DMS53 treated with DMSO at 0.1 percent for 48 hours (cell line): Measurements from ENCODE around the gene GALNT12.

Experiments
- DNase-seq: peaks from one replicate; lab custom pipeline; 2025; ENCODE audit not compliant: unreplicated experiment; lab: John Stamatoyannopoulos, UW

The GALNT12 gene, protein sequence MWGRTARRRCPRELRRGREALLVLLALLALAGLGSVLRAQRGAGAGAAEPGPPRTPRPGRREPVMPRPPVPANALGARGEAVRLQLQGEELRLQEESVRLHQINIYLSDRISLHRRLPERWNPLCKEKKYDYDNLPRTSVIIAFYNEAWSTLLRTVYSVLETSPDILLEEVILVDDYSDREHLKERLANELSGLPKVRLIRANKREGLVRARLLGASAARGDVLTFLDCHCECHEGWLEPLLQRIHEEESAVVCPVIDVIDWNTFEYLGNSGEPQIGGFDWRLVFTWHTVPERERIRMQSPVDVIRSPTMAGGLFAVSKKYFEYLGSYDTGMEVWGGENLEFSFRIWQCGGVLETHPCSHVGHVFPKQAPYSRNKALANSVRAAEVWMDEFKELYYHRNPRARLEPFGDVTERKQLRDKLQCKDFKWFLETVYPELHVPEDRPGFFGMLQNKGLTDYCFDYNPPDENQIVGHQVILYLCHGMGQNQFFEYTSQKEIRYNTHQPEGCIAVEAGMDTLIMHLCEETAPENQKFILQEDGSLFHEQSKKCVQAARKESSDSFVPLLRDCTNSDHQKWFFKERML

DNA sequence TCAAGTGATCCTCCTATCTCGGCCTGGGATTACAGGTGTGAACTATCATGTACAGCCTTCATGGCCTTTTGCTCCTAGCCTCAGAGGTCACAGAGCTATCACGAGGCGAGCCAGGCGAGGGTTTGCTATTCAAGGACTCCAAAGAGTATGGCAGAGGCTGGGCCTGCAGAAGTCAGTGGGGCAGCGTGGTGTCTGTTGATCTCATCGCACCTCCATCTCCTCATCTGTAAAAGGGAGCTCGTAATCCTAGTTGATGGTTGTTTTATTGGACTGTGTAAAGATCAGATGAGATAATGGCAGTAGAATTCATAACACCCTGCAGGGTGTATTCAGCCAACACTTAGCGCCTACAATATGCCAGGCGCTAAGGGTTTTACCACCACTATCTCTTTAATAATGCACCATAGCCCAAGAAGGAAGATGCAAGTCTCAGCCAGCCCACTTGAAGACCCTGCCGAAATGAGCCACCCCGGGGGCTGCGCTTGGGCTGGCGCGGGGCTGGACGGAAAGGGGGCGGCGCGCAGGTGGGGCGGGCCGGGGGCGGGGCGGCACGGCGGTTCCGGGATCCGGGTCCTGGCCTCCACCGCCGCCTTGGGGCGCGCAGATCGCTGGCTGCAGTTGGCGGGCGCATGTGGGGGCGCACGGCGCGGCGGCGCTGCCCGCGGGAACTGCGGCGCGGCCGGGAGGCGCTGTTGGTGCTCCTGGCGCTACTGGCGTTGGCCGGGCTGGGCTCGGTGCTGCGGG, at the start of gene GALNT12:
TSS of gene GALNT12 (plus strand) at position 601 of the 744 bp plus-strand sequence. CDS start at position 630, 29 bp downstream.
- DNase-seq = no peak

DNA sequence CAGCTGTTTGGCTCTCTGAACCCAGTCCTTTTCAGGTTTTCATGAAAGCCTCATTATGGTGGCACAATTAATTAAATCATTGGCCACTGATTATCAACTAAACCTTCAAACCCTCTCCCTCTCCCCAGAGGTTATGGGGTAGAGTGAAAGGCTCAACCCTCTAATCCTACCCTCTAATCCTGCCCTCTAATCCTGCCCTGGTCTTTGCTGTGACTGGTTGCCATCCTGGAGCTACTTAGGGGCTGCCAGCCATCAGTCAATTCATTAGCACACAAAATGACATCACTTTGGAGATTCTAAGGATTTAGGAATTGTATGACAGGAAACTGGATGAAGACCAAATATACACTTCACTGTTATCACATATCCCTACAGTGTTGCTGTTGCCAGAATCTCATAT, 47.2 kb upstream of the GALNT12 start:
- no peak for DNase-seq

DNA sequence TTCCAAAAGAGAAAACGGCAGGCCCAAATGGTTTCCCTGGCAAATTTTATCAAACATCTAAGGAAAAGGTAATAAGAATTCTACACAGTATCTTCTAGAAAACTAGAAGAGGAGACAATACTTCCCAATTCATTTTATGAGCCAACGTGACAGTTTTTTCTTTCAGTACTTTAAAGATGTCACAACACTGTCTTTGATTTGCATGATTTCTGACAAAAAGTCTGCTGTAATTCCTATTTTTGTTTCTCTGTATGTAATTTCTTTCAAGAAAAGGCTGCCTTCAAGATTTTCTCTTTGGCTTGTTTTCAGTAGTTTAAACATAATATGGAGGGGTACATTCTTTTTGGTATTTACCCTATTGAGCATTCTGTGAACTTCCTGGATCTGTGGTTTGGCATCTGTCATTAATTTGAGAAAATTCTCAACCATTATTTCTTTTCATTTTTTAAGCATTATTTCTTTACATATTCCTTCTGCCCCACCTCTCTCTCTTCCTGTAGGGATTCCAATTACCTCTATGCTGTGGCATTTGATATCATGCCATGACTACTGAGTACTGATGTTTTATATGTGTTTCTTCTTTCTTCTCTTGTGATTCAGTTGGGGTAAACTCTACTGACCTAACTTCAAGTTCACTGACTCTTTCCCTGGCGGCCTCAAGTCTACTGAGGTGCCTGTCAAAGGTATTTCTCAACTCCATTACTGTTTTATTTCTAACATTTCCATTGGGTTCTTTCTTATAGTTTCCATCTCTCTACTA, 43.3 kb upstream of the GALNT12 start:
- DNase-seq = no peak

DNA sequence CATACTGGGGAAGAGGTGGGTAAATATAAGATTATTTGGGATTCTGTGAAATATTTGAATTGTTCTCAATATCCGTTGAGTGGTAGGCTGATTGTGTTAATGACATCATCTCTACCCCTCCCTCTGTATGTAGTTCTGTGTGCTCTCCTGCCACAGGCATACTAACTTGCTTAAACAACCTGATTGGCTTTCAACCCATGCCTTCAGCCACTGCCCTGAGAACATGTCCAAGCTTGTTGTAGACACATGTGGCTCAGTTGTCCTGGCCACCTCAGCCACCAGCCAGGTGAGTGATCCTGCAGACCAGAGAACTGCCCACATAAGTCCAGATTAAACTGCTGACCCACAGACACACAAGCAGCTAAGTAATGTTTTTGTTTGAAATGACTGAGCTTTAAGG, 42.2 kb upstream of the GALNT12 start:
- no peak for DNase-seq

DNA sequence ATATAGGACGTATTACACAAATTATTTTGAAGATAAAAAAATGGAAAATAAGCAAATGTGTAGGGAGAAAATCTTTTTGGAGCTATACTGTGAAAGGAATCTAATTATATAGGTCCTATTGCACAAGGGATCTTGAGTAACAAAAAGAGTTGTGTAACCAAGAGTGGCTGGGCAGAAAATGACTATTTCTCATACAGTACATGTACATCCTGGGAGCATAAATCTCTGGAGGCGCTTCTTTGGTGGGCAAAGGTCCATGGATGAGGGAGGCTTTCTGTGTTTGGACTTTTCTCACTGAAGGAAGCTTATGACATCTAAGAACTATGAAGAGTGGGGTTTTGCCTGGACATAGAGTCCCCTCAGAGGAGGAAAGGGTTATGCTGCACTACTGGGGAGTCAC, 40.9 kb upstream of the GALNT12 start:
- no peak for DNase-seq

DNA sequence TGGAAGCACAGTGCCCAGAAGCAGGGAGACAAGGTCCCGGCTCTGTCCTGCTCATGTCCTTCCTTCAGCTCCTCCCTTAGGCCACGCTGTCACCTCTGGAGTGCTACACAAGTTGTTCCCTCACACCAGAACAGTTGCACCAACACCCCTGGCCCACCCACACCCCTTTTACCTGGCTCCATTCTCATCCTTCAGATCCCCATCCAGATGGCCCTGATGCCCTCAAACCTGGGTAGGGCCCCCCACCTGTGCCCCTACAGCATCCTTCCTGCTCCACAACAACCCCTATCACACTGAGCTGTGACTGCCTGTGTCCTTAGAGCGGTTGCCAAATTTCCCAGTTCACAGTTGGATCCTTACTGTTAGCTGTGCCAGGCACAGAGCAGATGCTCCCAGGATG, 40.3 kb upstream of the GALNT12 start:
- no peak for DNase-seq

DNA sequence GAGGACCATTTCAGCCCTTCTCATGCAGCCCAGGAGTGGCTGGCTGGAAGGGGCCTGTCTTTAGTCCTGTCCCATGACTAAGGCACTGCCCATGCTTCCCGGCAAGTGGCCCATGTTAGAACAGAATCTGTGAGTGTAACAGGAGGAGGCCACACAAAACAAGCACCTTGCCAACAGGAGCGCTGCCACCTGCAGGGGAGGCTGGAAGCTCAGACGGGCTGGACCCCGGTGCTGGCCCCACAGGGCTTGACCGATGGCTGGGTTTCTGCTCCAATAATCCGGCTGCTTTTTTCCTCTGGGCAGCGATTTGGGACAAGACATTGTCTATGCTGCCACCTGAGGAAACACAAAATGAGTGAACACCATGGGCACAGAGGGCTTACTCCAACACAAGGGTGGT, 39.6 kb upstream of the GALNT12 start:
- no peak for DNase-seq

DNA sequence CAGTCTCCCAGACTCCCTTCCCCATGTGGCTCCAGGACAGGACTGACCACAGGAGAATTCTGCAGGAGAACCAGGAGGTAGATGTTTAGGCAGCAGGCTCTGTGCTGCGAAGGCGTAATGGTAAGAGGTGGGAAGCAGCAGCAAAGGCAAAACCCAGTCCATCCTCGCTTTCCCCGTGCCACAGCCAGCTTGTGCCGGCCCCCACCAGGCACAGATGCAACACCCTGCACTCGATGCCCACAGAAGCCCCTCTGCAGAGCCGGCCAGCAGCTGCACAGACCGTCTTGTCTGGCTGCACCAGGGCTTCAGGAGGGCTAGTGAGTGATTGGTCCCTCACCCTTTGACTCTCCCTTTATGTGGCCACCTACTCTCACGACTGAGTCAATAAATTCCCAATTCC, 39.1 kb upstream of the GALNT12 start:
- DNase-seq = no peak

DNA sequence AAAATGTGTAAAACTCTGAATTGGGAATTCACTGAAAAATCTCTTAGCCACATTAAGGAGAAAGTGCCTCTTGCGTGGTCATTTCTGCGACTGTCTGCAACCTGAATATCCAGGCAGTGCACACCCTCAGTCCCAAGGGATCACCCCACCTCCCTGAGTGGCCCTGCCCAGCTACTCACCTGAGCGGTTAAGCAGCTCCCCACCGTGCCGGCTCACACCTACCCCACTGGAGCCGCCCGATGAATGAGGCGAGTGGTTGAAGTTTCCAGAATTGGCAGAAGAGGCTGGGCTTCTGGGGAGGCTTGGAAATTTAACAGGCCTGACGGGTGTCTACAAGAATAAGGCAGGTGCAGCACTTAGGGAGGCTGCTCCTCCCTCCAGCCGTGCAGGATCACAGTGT, 36.8 kb upstream of the GALNT12 start:
- DNase-seq = no peak

DNA sequence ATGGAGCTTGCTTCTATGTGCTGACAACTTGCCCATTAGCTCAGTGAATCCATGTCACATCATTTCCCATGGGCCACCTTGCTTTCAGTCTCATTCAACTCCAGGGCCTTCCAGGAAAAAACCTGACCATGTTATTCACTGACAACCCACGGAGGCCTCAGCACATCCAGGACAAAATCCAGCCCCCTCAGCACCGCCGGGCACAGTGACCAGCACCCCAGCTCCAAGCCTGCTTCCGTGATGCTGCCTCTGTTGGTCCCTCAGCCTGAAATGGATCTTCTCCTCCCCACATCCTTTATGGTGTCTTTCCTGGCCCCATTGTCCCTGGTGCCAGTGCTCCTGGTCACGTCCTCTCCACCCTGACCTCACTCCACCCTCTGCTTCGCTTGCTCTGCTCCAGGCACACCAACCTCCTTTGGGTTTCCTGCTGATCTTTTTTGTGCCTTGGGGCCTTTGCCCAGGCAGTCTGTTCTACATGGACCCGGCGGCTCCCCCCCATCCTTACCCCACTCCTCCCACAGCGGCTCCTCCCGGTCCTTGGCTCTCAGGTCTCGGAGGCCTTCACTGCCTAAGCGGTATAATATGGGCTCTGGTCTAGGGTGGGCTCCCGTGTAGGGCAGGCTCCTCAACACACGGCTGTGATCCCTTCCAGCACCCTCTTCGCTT, 36.1 kb upstream of the GALNT12 start:
- DNase-seq = no peak

DNA sequence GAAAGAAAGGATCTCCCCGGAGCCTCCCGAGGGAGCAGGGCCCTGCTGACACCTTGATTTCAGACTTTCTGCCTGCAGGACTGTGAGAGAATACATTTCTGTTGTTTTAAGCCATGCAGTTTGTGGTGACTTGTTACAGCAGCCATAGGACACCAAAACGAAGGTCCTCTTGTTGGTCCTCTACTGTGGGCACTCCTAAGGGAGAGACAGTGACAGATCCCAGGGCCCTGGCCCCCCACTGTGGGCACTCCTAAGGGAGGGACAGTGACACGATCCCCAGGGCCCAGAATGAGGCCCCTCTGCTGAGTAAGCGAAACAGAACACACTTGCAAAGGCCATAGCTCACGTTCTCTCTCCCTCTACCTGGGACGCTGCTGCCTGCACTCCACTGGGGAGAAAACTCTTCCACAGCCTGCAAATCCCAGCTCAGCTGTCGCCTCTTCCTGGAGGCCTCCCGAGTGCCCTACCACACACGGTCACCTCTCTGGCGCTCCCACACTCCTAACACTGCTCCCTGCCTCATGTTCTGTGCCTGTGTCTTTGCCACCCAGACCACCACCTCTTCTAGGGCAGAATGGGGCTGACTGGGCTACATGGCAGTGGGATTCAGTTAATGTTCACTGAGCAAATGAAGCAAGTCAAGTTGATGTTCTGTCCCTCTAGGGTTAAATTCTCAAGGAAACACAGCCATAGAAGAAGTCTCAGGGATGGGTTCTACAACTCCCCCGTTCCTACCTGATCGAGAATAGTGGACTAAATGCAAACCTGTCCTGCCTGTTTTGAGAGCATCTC, 34.9 kb upstream of the GALNT12 start:
- no peak for DNase-seq

DNA sequence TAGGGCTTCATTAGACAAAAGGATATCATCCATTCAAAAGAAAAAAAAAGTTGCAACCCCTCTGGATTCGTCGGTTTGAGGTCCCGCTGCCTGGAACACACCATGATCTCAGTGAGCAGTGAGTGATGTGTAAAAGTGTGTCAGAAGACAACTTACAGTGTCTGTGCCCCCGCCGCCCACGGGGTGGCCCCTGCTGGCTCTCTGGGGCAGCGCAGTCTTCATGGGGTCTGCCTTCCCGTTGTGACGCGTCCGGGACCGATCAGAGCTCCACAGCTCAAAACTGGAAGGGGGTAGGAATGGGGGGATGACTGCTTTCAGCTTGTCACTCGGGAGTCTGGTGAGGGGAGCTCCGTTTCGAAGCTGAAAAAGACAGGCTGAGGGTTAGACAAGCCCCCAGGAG, 33.7 kb upstream of the GALNT12 start:
- no peak for DNase-seq

DNA sequence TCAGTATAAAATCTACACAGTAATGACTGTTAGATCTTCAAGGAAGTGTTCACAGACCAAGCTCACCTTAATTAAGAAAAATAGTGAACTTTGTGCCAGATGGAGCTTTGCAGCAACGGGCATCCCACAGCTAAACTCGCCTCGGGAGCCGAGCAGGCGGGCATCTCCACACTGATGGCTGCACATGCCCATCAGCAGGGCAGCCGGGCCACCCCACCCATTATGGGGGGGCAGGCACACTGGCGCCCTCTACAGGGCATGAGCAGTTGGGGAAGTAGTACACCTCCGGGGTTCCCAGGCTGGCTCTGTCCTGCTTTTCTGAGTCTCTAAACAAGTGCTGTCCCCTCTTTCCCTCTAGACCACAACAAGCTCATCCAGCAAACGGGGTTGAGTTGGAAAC, 32.7 kb upstream of the GALNT12 start:
- no peak for DNase-seq

DNA sequence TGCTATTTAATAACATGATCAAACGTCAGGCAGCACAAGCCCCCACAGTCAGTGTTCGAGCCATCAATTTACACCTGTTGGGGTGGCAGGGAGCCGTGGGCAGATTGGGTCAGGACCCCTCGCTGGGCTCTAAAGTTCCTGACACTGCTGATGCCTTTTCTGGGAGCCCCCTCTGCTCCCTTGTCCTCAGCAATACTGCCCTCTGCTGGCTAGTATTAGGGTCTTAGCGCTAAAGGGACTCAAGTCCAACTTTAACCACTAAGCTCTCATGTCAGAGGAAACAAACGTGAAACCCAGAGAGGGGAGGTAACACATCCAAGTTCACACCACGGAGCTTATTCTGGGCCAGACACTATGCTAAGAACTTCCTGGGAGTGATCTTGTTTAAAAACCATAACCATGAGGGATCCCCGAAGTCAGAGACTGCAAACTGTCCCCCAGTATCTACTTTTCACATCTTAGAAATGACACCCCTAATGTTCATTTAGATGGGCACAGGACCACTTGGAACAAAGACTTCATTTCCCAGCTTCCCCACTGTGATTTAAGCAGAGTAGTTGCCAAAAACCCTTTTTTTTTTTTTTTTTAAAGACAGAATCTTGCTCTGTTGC, 31.5 kb upstream of the GALNT12 start:
- no peak for DNase-seq

DNA sequence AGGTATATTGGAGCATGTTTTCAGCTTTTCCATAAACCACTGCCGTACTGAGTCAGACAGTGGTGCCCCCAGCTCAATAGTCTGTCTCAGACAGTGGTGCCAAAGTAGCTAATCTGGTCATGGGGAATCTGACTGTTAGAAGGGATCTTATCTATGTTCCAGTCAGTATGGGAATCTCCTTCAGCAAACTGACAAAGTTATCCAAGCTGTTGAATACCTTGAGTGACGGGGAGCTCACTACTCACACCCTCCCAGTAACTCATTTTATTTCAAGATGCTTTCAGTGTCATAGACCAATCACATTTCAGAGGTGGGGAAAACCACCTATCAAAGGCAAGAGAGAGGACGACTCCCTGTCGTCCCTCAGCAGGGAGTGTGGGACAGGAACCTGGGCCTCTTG, 29.9 kb upstream of the GALNT12 start:
- no peak for DNase-seq

DNA sequence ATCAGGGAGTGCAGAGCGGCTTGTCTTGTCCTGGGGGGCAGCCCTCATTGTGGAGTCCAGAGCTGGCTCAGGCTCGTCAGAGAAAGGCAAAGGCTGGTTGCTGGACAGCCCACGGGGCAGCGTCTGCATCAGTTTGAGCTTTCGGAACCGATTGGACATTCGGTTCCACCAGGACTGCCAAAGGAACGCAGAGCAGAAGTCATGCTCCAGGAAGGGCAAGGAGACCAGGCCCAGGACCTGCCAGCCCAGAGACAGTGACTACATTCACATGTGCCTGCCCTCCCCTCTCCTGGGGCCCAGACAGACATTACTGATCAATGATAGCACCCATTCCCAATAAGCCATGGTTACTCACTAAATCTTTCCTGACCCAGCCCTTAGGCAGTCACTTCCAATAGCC, 29.2 kb upstream of the GALNT12 start:
- no peak for DNase-seq

DNA sequence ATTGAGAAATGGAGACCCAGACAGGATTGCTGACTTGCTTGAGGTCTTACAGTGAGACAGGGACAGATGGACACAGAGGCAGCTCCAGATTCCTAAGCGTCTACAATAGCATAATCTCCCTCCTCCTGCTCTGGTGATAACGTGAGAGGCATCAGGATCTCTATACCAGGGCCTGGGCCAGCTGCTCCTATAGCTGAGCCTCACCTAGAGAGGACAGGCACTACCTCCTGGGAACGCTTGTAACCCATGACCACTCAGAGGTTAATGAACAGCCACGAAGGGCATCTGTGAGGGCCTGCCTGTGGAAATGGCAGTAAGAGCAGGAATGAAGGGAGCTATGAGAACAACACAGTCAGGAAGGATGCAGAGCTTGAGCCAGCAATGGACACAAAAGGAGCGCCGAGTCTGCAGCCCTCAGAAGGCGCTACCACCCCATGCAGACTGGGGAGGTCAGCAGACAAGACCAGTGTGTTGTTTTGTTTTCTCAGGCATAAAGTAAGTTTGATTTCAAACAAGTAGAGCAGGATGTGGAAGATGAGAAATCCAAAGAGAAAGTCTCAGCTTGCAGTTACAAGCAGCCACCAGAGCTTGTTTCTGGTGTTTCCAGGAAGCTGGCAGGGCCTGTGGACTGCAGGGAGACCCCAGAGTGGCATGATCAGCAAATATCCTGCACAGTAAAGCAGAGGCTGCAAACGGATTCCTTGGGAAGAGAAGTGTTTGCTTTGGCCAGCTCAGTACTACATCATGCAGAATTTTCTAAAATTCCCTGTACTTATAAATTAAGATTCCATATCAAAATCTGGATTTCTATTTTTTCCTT, 28.5 kb upstream of the GALNT12 start:
- DNase-seq = peak; percentile 64

DNA sequence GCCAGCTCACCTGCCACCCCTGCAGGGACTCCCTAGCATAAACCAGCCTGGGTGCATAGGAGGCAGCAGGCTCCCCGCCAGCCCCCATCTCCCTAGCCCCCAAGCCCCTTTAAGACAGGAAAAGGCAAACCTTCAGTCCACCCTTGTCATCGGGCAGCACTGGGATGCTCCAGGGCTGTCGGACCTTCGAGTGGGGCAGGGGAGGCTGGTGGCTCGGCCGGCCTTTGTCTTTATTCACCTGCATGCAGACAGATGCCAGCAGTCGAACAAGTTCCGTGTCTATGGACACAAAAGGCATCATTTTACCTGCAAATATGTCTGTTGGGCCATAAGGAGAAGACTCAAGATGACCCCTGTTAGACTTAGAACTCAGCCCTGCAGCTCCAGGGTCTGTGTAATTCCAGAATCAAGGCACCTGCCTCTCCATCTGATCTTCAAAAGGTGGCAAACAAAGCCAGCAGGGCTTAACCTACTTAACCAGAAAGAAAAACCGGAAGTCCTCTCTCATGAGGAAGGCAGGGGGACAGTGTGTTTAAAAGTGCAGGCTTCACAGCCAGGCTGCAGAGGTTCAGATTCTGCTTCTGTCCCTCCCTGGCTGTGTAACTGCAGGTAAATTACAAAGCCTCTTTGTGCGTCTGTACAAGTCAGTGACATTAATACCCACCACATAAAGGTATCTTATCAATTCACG, 27.3 kb upstream of the GALNT12 start:
- DNase-seq = no peak
